Inferior parietal cortex (tissue), 1 donor: Measurements from ENCODE around the gene TTC33.
"Not testable (repeated sequence)": the region's sequence is repeated elsewhere in the genome, so short reads cannot be mapped to it uniquely, and the experiment has no call there.

Experiments used
- DNase-seq: peaks from one replicate; pipeline ENCODE4 v3.0.0-alpha.2; 2016; ENCODE audit errors: extremely low spot score

The TTC33 gene

GRCh38 chr5:40755407-40756365, at the start of gene TTC33:
TSS of gene TTC33 (minus strand) at chr5:40755961. CDS start at chr5:40747018, 8,943 bp downstream.
- peak; percentile 94 for DNase-seq

GRCh38 chr5:40801771-40802562, 46.2 kb upstream of the TTC33 start:
- DNase-seq = no peak

GRCh38 chr5:40799258-40799657, 43.5 kb upstream of the TTC33 start:
- no peak for DNase-seq

- no peak for DNase-seq
Measured at GRCh38 chr5:40798801-40799210, 43.0 kb upstream of the TTC33 start.

GRCh38 chr5:40798012-40798800, 42.4 kb upstream of the TTC33 start, which contains the start of gene PRKAA1:
TSS of gene PRKAA1 (minus strand) at chr5:40798374. CDS start at chr5:40798189, 185 bp downstream.
- DNase-seq = peak; percentile 81

GRCh38 chr5:40797273-40798011, 41.7 kb upstream of the TTC33 start:
- DNase-seq = peak; percentile 52

GRCh38 chr5:40796487-40796889, 40.7 kb upstream of the TTC33 start:
- DNase-seq = no peak

- DNase-seq = not testable (repeated sequence)
Measured at GRCh38 chr5:40794877-40795276, 39.1 kb upstream of the TTC33 start.

GRCh38 chr5:40794340-40794739, 38.6 kb upstream of the TTC33 start:
- DNase-seq = not testable (repeated sequence)

- DNase-seq = not testable (repeated sequence)
Measured at GRCh38 chr5:40792691-40793090, 36.9 kb upstream of the TTC33 start.

GRCh38 chr5:40791715-40792139, 36.0 kb upstream of the TTC33 start:
- no peak for DNase-seq

- no peak for DNase-seq
Measured at GRCh38 chr5:40790947-40791593, 35.3 kb upstream of the TTC33 start.

GRCh38 chr5:40788941-40789340, 33.2 kb upstream of the TTC33 start:
- not testable (repeated sequence) for DNase-seq

GRCh38 chr5:40787986-40788385, 32.2 kb upstream of the TTC33 start:
- DNase-seq = no peak

GRCh38 chr5:40786664-40787063, 30.9 kb upstream of the TTC33 start:
- not testable (repeated sequence) for DNase-seq

GRCh38 chr5:40784916-40785315, 29.2 kb upstream of the TTC33 start:
- no peak for DNase-seq

GRCh38 chr5:40784027-40784653, 28.4 kb upstream of the TTC33 start:
- no peak for DNase-seq

GRCh38 chr5:40781843-40782409, 26.2 kb upstream of the TTC33 start:
- DNase-seq = no peak

GRCh38 chr5:40780858-40781257, 25.1 kb upstream of the TTC33 start:
- no peak for DNase-seq
